ENCODE measurements around the gene RASSF3. TPM values are rescaled to one million over a fixed set of nuclear protein-coding genes. Genes with fewer than 3 reads are reported as not detected.
A peak's percentile ranks its signal among the peaks of the same experiment; 100 is the strongest.

The RASSF3 gene
- total RNA-seq, 2 experiments from 2014 or later = 118 to 127 TPM

- intact Hi-C loops (cut with DNase I, micrococcal nuclease) = no loop called here
- H3K4me3 Mint-ChIP-seq = no peak overlapping the region
- peak in 1 of 14 experiments; percentile 20 for DNase-seq
Measured at GRCh38 chr12:64723630-64724029, 113.3 kb downstream of the RASSF3 start.

GRCh38 chr12:64724201-64724745 is 114.0 kb downstream of the RASSF3 start:
- H3K36me3 ChIP-seq (ENCODE audit: insufficient read depth, low read length) = peaks cover 55% of the 10 kb centered on the region
- TF ChIP-seq CTCF (IDR thresholded peaks at IDR 0.05) = no peak
- H3K4me3 ChIP-seq (ENCODE audit: low read length) = no peak overlapping the region
- no peaks in the 10 kb centered on the region for H3K27me3 Mint-ChIP-seq
- H3K36me3 Mint-ChIP-seq (ENCODE audit: low read depth) = peaks cover 86% of the 10 kb centered on the region
- no peaks in the 10 kb centered on the region for H3K27me3 ChIP-seq (ENCODE audit: control insufficient read depth in 1 of 2, insufficient read depth in 2 of 2, low read length in 2 of 2)
- H3K9me3 Mint-ChIP-seq = no peaks in the 10 kb centered on the region
- ChIA-PET POLR2A (no interaction called here), CTCF (no interaction called here)
- no peak overlapping the region for H3K27ac ChIP-seq (ENCODE audit: low read depth in 1 of 2, low read length in 2 of 2)
- ATAC-seq (ENCODE audit: poor library complexity) (no peak), DNase-seq (no peak)
- H3K27ac Mint-ChIP-seq = no peak overlapping the region
- H3K4me3 Mint-ChIP-seq = no peak overlapping the region
- intact Hi-C loops (cut with DNase I, micrococcal nuclease) = no loop called here
- peaks cover 7% of the 10 kb centered on the region for H3K4me1 ChIP-seq (ENCODE audit: insufficient read depth, low read length)
- peaks cover 10% of the 10 kb centered on the region for H3K4me1 Mint-ChIP-seq (ENCODE audit: low read depth)
- no peaks in the 10 kb centered on the region for H3K9me3 ChIP-seq (ENCODE audit: control insufficient read depth in 1 of 2, insufficient read depth in 1 of 2, low read length in 2 of 2)

More at GRCh38 chr12:64723630-64724029, 113.3 kb downstream of the RASSF3 start:
- ChIA-PET POLR2A (no interaction called here), CTCF (interaction anchor here (1.0 kb wide), 1 partner anchor 174 kb away, joined by 4 read pairs; no protein-coding TSS in a partner anchor)
- Histone ChIP-seq H3K36me3 (ENCODE audit: insufficient read depth, low read length) (peaks cover 54% of the 10 kb centered on the region), H3K4me1 (ENCODE audit: insufficient read depth, low read length) (peaks cover 7% of the 10 kb centered on the region), H3K9me3 (ENCODE audit: control insufficient read depth in 1 of 2, insufficient read depth in 1 of 2, low read length in 2 of 2) (no peaks in the 10 kb centered on the region), H3K4me3 (ENCODE audit: low read length) (no peak overlapping the region), H3K27ac (ENCODE audit: low read depth in 1 of 2, low read length in 2 of 2) (no peak overlapping the region), H3K27me3 (ENCODE audit: control insufficient read depth in 1 of 2, insufficient read depth in 2 of 2, low read length in 2 of 2) (no peaks in the 10 kb centered on the region)
- no peak for TF ChIP-seq CTCF (IDR thresholded peaks at IDR 0.05)
- Mint-ChIP-seq H3K27me3 (no peaks in the 10 kb centered on the region), H3K36me3 (ENCODE audit: low read depth) (peaks cover 85% of the 10 kb centered on the region), H3K4me1 (ENCODE audit: low read depth) (peaks cover 13% of the 10 kb centered on the region), H3K27ac (peak overlapping the region; percentile 11), H3K9me3 (no peaks in the 10 kb centered on the region)
- ATAC-seq (ENCODE audit: poor library complexity) = no peak

- ChIA-PET CTCF (interaction anchor here (0.7 kb wide), 1 partner anchor 11 kb away, joined by 3 read pairs; no protein-coding TSS in a partner anchor), POLR2A (no interaction called here)
- peak in 1 of 14 experiments; percentile 68 for DNase-seq
Measured at GRCh38 chr12:64729909-64730587, 119.8 kb downstream of the RASSF3 start.

More at GRCh38 chr12:64729909-64730587, 119.8 kb downstream of the RASSF3 start:
- H3K27ac Mint-ChIP-seq = peak overlapping the region; percentile 83
- intact Hi-C loops (cut with DNase I, micrococcal nuclease) = no loop called here
- Histone ChIP-seq H3K27me3 (ENCODE audit: control insufficient read depth in 1 of 2, insufficient read depth in 2 of 2, low read length in 2 of 2) (no peaks in the 10 kb centered on the region), H3K4me3 (ENCODE audit: low read length) (no peak overlapping the region), H3K4me1 (ENCODE audit: insufficient read depth, low read length) (peaks cover 11% of the 10 kb centered on the region), H3K9me3 (ENCODE audit: control insufficient read depth in 1 of 2, insufficient read depth in 1 of 2, low read length in 2 of 2) (no peaks in the 10 kb centered on the region), H3K27ac (ENCODE audit: low read depth in 1 of 2, low read length in 2 of 2) (peak overlapping the region in 1 of 2 donors; percentile 68), H3K36me3 (ENCODE audit: insufficient read depth, low read length) (peaks cover 21% of the 10 kb centered on the region)
- no peak for TF ChIP-seq CTCF (IDR thresholded peaks at IDR 0.05)
- no peaks in the 10 kb centered on the region for H3K9me3 Mint-ChIP-seq
- H3K27me3 Mint-ChIP-seq = no peaks in the 10 kb centered on the region
- peaks cover 16% of the 10 kb centered on the region for H3K4me1 Mint-ChIP-seq (ENCODE audit: low read depth)
- ATAC-seq (ENCODE audit: poor library complexity) = peak; percentile 29
- peaks cover 73% of the 10 kb centered on the region for H3K36me3 Mint-ChIP-seq (ENCODE audit: low read depth)
- H3K4me3 Mint-ChIP-seq = no peak overlapping the region
